ENCODE data around the gene ST3GAL4. TPM values are rescaled to one million over a fixed set of nuclear protein-coding genes. Genes with fewer than 3 reads are reported as not detected.

ST3GAL4 gene
- total RNA-seq, 2 experiments from 2014 or later: 1.6 TPM

DNA sequence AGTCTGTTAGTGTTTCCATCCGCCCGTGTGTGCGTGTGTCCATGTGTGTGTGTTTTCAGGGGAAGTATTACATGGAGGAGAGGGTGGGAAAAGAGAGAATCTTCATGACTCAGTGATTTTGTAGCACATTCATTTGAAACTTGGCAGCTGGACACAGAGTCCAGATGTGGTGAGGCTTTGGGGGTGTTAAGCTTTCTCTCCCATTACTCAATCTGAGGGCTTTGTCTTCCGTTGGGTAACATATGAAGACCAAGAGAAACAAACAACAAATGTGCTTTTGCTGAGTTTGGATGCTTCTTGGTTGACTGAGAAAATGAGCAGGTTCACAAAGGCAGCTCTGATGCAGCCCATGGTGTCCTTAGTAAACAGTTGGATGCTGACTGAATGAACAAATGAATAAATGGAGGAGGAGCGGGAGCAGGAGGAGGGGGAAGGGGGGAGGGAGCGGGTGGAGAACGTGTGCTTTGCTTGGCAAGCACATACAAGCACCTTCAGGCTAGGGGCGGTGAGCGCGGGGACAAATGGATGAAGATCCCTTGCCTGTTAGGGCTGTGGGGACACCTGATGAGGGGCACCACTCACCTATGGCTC, 104.3 kb downstream of the ST3GAL4 start:
- no peak overlapping the region for H3K4me3 ChIP-seq (ENCODE audit: low read length)
- H3K4me1 ChIP-seq (ENCODE audit: insufficient read depth, low read length): peaks cover 3% of the 10 kb centered on the region
- TF ChIP-seq, protein P1, sequence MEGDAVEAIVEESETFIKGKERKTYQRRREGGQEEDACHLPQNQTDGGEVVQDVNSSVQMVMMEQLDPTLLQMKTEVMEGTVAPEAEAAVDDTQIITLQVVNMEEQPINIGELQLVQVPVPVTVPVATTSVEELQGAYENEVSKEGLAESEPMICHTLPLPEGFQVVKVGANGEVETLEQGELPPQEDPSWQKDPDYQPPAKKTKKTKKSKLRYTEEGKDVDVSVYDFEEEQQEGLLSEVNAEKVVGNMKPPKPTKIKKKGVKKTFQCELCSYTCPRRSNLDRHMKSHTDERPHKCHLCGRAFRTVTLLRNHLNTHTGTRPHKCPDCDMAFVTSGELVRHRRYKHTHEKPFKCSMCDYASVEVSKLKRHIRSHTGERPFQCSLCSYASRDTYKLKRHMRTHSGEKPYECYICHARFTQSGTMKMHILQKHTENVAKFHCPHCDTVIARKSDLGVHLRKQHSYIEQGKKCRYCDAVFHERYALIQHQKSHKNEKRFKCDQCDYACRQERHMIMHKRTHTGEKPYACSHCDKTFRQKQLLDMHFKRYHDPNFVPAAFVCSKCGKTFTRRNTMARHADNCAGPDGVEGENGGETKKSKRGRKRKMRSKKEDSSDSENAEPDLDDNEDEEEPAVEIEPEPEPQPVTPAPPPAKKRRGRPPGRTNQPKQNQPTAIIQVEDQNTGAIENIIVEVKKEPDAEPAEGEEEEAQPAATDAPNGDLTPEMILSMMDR (IDR thresholded peaks at IDR 0.05): no peak
- H3K9me3 Mint-ChIP-seq: no peaks in the 10 kb centered on the region
- no peak overlapping the region for H3K4me3 Mint-ChIP-seq
- CTCF ChIA-PET: no interaction called here
- H3K27me3 Mint-ChIP-seq: no peaks in the 10 kb centered on the region
- no peaks in the 10 kb centered on the region for H3K9me3 ChIP-seq (ENCODE audit: control insufficient read depth in 1 of 2, insufficient read depth in 1 of 2, low read length in 2 of 2)
- ATAC-seq (ENCODE audit: poor library complexity) (no peak), DNase-seq (no peak)
- H3K27me3 ChIP-seq (ENCODE audit: control insufficient read depth in 1 of 2, insufficient read depth in 2 of 2, low read length in 2 of 2): no peaks in the 10 kb centered on the region
- intact Hi-C loops (cut with DNase I, micrococcal nuclease): no loop called here
- no peaks in the 10 kb centered on the region for H3K36me3 Mint-ChIP-seq (ENCODE audit: low read depth)
- H3K4me1 Mint-ChIP-seq (ENCODE audit: low read depth): no peaks in the 10 kb centered on the region
- no peak overlapping the region for H3K27ac ChIP-seq (ENCODE audit: low read depth in 1 of 2, low read length in 2 of 2)
- no peaks in the 10 kb centered on the region for H3K36me3 ChIP-seq (ENCODE audit: insufficient read depth, low read length)
- H3K27ac Mint-ChIP-seq: no peak overlapping the region
- POLR2A ChIA-PET: no interaction called here

DNA sequence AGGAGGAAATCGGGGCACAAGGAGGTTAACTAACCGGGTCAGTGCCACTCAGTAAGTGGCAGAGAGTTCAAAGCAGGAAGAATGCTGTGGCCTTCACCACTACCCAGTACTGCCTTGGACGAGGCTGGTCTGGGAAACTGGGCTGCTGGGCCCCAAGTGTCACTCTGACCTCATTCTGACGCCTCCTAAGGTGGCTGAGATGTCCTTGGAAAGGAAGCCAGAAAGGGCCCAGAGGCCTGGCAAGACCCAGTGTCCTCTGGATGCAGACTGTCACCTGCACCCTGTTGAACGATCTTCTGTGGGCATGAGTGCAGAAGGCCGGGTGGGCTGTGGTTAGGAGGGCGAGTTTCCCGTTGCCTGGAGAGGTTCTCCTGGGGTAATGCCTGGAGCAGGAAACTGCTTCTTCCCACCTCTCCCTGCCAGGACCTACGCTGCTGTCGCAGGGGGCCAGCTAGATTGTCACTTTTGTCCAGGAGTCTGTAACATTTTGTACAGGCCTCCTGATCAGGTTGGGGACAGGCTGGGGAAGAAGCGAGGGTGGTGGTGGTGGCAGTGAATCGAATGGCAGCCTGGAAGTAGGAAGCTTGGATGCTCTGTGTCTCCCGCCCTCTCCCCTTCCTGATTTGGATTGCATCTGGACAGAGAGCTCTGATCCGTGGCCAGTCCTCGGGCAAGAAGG, 105.1 kb downstream of the ST3GAL4 start:
- H3K4me3 ChIP-seq (ENCODE audit: low read length): no peak overlapping the region
- Mint-ChIP-seq H3K27ac (no peak overlapping the region), H3K4me3 (no peak overlapping the region), H3K4me1 (ENCODE audit: low read depth) (peaks cover 6% of the 10 kb centered on the region), H3K27me3 (no peaks in the 10 kb centered on the region), H3K36me3 (ENCODE audit: low read depth) (no peaks in the 10 kb centered on the region), H3K9me3 (no peaks in the 10 kb centered on the region)
- ChIA-PET CTCF (no interaction called here), POLR2A (no interaction called here)
- intact Hi-C loops (cut with DNase I, micrococcal nuclease): no loop called here
- no peaks in the 10 kb centered on the region for H3K9me3 ChIP-seq (ENCODE audit: control insufficient read depth in 1 of 2, insufficient read depth in 1 of 2, low read length in 2 of 2)
- ATAC-seq (ENCODE audit: poor library complexity): no peak
- no peaks in the 10 kb centered on the region for H3K27me3 ChIP-seq (ENCODE audit: control insufficient read depth in 1 of 2, insufficient read depth in 2 of 2, low read length in 2 of 2)
- H3K27ac ChIP-seq (ENCODE audit: low read depth in 1 of 2, low read length in 2 of 2): no peak overlapping the region
- DNase-seq: no peak
- no peaks in the 10 kb centered on the region for H3K36me3 ChIP-seq (ENCODE audit: insufficient read depth, low read length)
- TF ChIP-seq, protein P1 (IDR thresholded peaks at IDR 0.05): no peak
- peaks cover 11% of the 10 kb centered on the region for H3K4me1 ChIP-seq (ENCODE audit: insufficient read depth, low read length)

DNA sequence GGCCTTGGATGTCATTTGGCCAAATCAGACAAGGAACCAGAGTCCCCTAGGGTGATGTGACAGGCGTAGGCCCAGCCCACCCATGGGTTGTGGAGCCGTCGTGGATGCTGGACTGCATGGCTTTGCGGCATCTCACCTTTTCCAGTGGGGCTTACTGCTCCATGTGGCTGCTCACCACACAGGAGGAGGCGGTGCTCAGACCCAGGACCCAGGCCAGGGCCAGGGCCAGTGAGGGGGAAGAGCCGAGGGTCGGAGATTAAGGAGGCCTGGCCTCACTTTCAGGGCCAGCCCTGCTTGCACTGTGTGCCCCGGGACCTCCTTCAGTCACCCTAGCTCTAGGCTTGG, 105.6 kb downstream of the ST3GAL4 start:
- no peak for ATAC-seq (ENCODE audit: poor library complexity)
- H3K27ac Mint-ChIP-seq: no peak overlapping the region
- H3K9me3 Mint-ChIP-seq: no peaks in the 10 kb centered on the region
- intact Hi-C loops (cut with DNase I, micrococcal nuclease): no loop called here
- peaks cover 11% of the 10 kb centered on the region for H3K4me1 Mint-ChIP-seq (ENCODE audit: low read depth)
- Histone ChIP-seq H3K4me3 (ENCODE audit: low read length) (no peak overlapping the region), H3K4me1 (ENCODE audit: insufficient read depth, low read length) (peaks cover 16% of the 10 kb centered on the region), H3K27ac (ENCODE audit: low read depth in 1 of 2, low read length in 2 of 2) (no peak overlapping the region), H3K27me3 (ENCODE audit: control insufficient read depth in 1 of 2, insufficient read depth in 2 of 2, low read length in 2 of 2) (no peaks in the 10 kb centered on the region), H3K36me3 (ENCODE audit: insufficient read depth, low read length) (no peaks in the 10 kb centered on the region), H3K9me3 (ENCODE audit: control insufficient read depth in 1 of 2, insufficient read depth in 1 of 2, low read length in 2 of 2) (no peaks in the 10 kb centered on the region)
- ChIA-PET POLR2A (no interaction called here), CTCF (no interaction called here)
- DNase-seq: no peak
- no peaks in the 10 kb centered on the region for H3K36me3 Mint-ChIP-seq (ENCODE audit: low read depth)
- H3K4me3 Mint-ChIP-seq: no peak overlapping the region
- H3K27me3 Mint-ChIP-seq: no peaks in the 10 kb centered on the region
- TF ChIP-seq, protein P1 (IDR thresholded peaks at IDR 0.05): no peak
